NCI-H1930 (cell line): Measurements from ENCODE around the gene RXFP4.
"Not testable (repeated sequence)": the region's sequence is repeated elsewhere in the genome, so short reads cannot be mapped to it uniquely, and the experiment has no call there.

ENCODE experiments used
- DNase-seq, 2 experiments: peaks; one replicate each; lab custom pipeline; 2025; lab: John Stamatoyannopoulos, UW

The RXFP4 gene

GRCh38 chr1:155978325-155978972 is 37.0 kb downstream of the RXFP4 start, which contains the start of gene ARHGEF2:
Gene ARHGEF2, minus strand, starts transcription at chr1:155978547. Its CDS starts 120 bp downstream, at chr1:155978427.
- peak in 1 of 2 experiments; percentile 23 for DNase-seq

GRCh38 chr1:155978973-155979429 is 37.6 kb downstream of the RXFP4 start:
- no peak for DNase-seq

DNA sequence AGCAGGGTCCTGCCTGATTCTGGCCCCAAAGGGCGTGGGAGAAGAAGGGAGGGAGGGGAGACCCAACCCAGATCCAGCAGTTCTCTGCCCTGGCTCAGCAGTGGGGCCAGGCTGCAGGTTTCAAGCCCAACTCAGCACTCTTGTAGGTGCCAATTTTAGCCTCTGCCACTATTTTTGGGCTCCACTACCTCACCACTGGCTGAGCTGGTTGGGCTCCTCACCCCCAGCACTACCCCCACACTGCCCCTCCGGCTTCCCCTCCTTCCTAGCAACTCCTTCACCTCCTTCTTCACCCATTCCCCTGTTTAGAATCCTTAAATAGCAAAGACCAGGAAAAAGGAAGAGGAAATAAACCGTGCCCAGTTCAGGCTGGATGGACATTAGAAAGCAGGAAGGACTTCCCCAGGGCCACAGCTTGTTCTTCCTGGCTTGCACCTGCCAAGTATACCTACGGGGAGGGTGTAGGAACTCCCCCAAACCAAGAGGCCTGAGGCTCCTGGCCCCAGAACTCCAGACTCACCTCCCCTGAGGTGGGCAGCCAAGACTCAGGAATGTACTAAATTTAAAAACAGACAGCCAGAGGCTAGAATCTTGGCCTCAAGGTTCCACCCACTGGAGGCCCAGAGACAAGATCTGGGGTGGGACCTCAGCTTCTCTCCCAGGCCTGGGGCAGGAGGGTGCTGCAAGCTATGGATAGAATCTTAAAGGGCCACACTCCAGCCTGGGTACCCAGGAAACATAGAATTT is 38.3 kb downstream of the RXFP4 start:
- no peak for DNase-seq

DNA sequence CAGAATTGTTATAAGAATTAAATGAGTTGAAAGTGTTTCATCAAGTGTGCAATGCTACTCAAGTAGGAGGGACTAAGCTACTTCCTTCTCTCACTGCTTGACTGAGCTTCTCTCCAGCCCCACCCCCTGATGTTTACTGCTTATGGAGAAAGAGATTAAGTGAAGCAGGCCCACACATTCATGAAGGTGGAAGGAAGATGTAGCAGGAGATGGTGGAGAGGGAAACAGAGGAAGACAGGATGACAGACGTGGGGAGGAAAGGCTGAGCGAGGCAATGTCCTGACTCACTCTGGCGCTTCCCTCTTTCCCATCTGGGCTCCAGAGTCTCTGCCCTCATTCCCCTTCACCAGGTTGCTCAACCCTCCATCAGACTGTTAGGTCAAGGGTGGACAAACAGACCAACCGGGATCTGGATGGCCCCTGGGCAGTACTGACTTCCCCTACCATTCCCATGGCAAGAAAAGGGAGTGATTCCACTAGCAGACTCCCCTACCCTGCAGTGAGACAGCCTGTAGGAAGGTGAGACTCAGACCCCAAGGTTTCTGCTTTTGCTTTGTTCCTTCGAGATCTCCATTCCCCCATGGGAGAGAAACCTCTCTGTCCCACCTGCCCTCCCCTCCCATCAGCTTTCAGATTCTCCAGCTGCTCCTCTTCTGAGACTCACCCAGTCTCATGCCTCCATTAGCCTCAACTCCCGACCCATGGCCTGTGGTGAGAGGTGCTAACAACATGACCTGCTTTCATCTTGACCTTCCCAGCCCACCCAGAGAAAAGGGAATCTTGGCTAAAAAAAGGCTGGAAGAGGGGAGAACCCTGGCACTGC is 40.0 kb downstream of the RXFP4 start:
- DNase-seq = no peak

DNA sequence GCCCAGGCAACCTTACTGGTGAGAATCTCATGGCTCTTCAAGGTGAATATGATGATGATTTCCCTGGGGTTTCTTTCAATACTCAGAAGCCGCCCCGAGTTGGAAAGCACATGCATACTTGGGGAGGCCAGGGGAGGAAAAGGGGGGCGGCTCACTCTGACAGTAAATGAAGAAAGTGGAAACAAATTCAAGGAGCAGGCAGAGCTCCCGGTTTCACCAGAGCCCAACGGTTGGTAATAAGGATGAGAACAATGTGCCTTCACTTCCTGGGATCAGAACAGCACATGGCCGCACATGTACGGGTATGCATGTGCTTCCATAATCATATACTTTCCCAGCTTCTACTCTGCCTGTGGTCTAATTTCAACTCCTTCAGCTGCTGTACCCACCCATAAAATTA is 40.7 kb downstream of the RXFP4 start:
- DNase-seq = no peak

DNA sequence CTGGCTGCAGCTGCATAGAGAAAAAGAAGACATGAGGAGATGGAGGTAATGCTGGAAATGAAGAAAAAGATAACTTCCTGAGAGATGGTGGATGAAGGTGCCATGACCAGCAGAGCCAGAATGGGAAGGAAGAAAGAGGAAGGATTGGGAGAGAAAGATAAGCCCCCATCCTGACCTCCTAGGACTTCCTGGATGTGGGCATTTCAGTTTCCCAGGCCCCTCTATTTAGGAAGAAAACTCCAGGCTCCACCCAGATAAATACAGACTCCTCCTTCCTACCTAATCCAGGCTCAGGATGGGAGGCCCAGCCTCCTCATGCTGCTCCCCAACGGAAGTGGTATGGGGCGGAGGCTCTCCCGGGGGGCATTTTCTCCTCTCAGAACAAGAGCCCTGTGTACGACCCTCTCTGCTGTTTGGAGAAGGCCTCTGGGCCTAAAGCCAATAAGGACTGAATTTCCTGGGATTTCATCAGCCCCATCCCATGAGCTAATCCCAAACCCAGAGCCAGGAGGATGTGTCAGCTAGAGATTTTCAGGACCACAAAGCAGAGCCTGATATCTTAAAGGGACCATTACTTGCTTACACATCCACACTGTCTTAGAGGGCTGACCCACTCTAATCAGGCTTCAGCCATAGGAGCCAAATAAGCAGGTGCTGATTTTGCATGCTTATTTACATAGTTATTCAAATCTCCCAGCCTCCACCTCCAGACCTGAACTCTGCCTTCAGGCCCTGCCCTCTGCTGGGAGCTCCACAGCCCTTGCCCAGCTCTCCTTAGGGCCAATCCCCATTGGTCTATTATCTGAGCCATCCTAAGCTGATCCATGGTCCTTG is 42.0 kb downstream of the RXFP4 start:
- peak in 1 of 2 experiments; percentile 68 for DNase-seq

- no peak for DNase-seq
Measured at GRCh38 chr1:155984341-155984740, 42.9 kb downstream of the RXFP4 start.

GRCh38 chr1:155984903-155985645 is 43.6 kb downstream of the RXFP4 start:
- not testable (repeated sequence) for DNase-seq

DNA sequence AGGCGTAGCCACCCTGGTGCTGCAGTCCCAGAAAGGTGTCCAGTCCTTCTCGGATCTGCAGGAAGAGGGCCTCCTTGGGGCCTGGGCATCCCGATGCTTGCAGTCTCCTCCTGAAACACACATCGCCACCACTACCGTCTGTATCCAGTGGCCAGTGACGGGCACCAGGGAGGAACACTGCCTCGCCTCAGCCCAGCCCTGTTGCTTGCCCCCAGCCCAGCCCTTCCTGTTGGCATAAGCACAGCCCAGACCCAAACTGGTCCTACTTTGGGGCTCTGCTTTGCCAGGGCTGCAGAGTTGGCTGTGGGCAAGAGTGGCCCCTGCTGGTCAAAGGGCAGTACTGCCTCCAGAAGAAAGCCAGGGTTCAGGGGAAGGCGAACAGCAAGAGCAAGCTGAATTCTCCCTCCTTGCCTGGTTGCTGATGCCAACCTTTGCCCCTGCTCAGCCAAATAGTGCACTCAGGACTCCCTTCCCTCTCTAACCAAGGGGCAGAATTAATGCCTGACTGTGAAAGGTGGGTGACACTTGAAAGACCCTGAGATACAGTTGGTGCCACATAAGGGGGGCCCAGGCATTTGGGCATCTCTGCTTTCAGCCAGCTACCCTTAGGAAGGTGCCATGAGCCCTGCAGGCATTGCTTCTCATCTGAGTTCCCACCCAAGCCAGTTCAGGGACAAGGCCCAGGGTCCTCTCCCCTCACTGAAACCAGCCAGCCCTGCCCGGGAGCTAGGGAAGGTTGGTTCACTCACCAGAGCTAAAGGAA is 48.0 kb downstream of the RXFP4 start:
- peak; percentile 17 to 48 for DNase-seq

- DNase-seq = no peak
Measured at GRCh38 chr1:155990005-155990739, 48.7 kb downstream of the RXFP4 start.
